Colonic mucosa (tissue), 4 donors: ENCODE results near the gene IL10RB. TPM values are rescaled to one million over a fixed set of nuclear protein-coding genes. Genes with fewer than 3 reads are reported as not detected.

Experiments used
- DNase-seq: peaks from one replicate; pipeline ENCODE4 v3.0.0-alpha.2; 2020
- H3K27ac ChIP-seq: fragments of 200-600 bp; one replicate; pipeline ENCODE4 v1.8.0; 2021
- H3K27me3 ChIP-seq: fragments of 200-600 bp; one replicate; pipeline ENCODE4 v1.8.0; 2021
- H3K36me3 ChIP-seq: fragments of 200-600 bp; one replicate; pipeline ENCODE4 v1.8.0; 2021
- H3K4me1 ChIP-seq: fragments of 200-600 bp; one replicate; pipeline ENCODE4 v1.8.0; 2021; ENCODE audit warnings: mild to moderate bottlenecking
- H3K4me3 ChIP-seq: fragments of 200-600 bp; one replicate; pipeline ENCODE4 v1.8.0; 2021
- H3K9ac ChIP-seq, 2 donors: one replicate each; pipeline ENCODE4 v1.7.0; 2013; ENCODE audit warnings: control low read depth in 2 of 2, low read depth in 2 of 2, low read length in 2 of 2
- H3K9me3 ChIP-seq: fragments of 200-600 bp; one replicate; pipeline ENCODE4 v1.8.0; 2021
- CTCF ChIP-seq: fragments of 200-600 bp; IDR thresholded peaks from one replicate; pipeline ENCODE4 v1.8.0; 2022; ENCODE audit warnings: antibody characterized with exemption, mild to moderate bottlenecking
- intact Hi-C: fragments of 100-400 bp; cut with DNase I; formaldehyde crosslinking; loops from one replicate; pipeline ENCODE4 v1.14.1; 2022
- total RNA-seq, 2 donors: library from RNA; stranded (reverse); fragmentation: NEBNext Ultra II Directional in 1 of 2; extraction: Animal tissue kit (Norgen Biotek cat#: 25700) in 1 of 2; gene quantifications; one replicate each; pipeline ENCODE4 v1.2.1, GENCODE V29; 2021
- donor health status: healthy.
- donor health status: DM: no; HTN: no; CAD: no.
- donor health status: DM: no; HTN: no; CAD: no.

The IL10RB gene
- total RNA-seq, 2 donors from 2014 or later = 48.0 to 86.3 TPM

- intact Hi-C loops = loop anchor here (5.0 kb wide), 1 partner anchor 71 kb away; no protein-coding TSS in a partner anchor
- Histone ChIP-seq H3K9me3 (no peaks in the 10 kb centered on the region), H3K36me3 (no peaks in the 10 kb centered on the region), H3K27ac (peak overlapping the region; percentile 92), H3K4me3 (no peak overlapping the region), H3K27me3 (no peaks in the 10 kb centered on the region), H3K9ac (peak overlapping the region in 1 of 2 donors; percentile 63), H3K4me1 (peaks cover 5% of the 10 kb centered on the region)
- DNase-seq = peak; percentile 42
- no peak for TF ChIP-seq CTCF
Measured at GRCh38 chr21:33268393-33268736, 2.2 kb downstream of the IL10RB start.

- Histone ChIP-seq H3K4me3 (no peak overlapping the region), H3K36me3 (no peaks in the 10 kb centered on the region), H3K9me3 (no peaks in the 10 kb centered on the region), H3K27me3 (no peaks in the 10 kb centered on the region), H3K27ac (peak overlapping the region; percentile 92), H3K9ac (peak overlapping the region in 1 of 2 donors; percentile 63), H3K4me1 (peaks cover 5% of the 10 kb centered on the region)
- peak; percentile 97 for DNase-seq
- TF ChIP-seq CTCF = no peak
- intact Hi-C loops = loop anchor here (5.0 kb wide), 1 partner anchor 72 kb away; no protein-coding TSS in a partner anchor
Measured at GRCh38 chr21:33268737-33269441, 2.7 kb downstream of the IL10RB start.

DNA sequence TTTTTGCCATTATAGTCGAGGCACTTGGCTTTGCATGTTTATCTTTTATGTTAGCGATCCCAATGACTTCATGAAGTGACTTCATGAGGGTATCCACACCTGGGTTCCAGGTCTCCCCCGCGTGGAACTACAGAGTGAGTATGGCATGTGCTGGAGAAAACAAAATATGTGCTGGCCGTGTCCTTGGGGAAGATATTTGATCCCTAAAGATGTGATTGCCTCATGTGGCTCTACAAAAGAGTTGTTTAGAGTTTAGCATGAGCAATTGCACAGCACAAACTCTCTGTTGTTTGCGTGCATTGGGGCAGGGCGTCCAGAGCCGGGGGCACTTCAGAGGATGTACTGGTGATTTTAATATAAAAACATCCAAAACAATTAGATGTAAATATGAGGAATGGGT, 4.8 kb downstream of the IL10RB start:
- H3K27me3 ChIP-seq = no peaks in the 10 kb centered on the region
- no peak for DNase-seq
- no peak overlapping the region for H3K4me3 ChIP-seq
- no peaks in the 10 kb centered on the region for H3K9me3 ChIP-seq
- H3K36me3 ChIP-seq = no peaks in the 10 kb centered on the region
- intact Hi-C loops = no loop called here
- TF ChIP-seq CTCF = no peak
- H3K9ac ChIP-seq = no peak overlapping the region
- H3K27ac ChIP-seq = no peak overlapping the region
- H3K4me1 ChIP-seq = peaks cover 5% of the 10 kb centered on the region

DNA sequence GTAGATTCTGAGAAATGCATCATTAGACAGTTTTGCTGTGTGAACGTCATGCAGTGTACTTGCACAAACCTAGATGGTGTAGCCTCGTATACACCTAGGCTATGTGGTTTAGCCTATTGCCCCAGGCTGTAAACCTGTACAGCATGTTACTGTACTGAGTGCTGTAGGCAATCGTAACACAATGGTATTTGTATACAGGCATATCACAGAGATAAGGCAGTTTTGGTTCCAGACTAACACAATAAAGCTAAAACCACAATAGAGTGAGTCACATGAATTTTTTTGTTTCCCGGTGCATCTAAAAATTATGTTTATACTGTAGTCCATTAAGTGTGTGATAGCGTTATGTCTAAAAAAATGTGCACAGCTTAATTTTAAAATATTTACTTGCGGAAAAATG, 6.9 kb downstream of the IL10RB start:
- no peak for TF ChIP-seq CTCF
- no peaks in the 10 kb centered on the region for H3K9me3 ChIP-seq
- DNase-seq = no peak
- H3K4me1 ChIP-seq = no peaks in the 10 kb centered on the region
- H3K36me3 ChIP-seq = no peaks in the 10 kb centered on the region
- no peak overlapping the region for H3K4me3 ChIP-seq
- no peak overlapping the region for H3K27ac ChIP-seq
- intact Hi-C loops = no loop called here
- no peak overlapping the region for H3K9ac ChIP-seq
- no peaks in the 10 kb centered on the region for H3K27me3 ChIP-seq

DNA sequence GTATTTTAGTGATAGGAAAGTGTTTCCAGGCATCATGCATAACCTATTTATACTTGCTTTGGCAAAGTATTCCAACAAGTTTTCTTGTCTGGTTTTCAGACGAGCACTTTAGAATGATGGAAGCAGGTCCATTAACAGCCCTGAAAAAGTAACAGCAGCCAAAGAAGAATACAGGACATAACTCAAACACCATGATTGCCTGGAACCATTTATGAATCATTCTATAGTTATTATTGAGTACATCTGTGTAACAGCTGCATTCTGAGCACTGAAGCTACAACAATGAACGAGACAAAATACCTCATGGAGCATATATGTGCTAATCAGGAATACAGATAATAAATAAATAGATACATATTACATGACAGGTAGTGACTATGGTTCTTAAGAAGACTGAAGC, 12.6 kb downstream of the IL10RB start:
- H3K27me3 ChIP-seq = no peaks in the 10 kb centered on the region
- no peaks in the 10 kb centered on the region for H3K36me3 ChIP-seq
- DNase-seq = no peak
- H3K4me3 ChIP-seq = no peak overlapping the region
- H3K27ac ChIP-seq = no peak overlapping the region
- intact Hi-C loops = no loop called here
- no peaks in the 10 kb centered on the region for H3K9me3 ChIP-seq
- H3K9ac ChIP-seq = no peak overlapping the region
- H3K4me1 ChIP-seq = no peaks in the 10 kb centered on the region
- no peak for TF ChIP-seq CTCF
